Measurements from ENCODE around the gene DHX30. TPM values are rescaled to one million over a fixed set of nuclear protein-coding genes. Genes with fewer than 3 reads are reported as not detected.

DHX30 gene
- total and polyA plus RNA-seq, 9 of the 15 experiments (the other 6 are each of a cell fraction or from before 2014, with no cell fraction given): 12.3 to 158 (median 79.0) TPM

- TF ChIP-seq MNT (conservative IDR thresholded peaks at IDR 0.05): peak; percentile 94 to 98
- peak; percentile 58 for TF ChIP-seq HMGN3 (IDR thresholded peaks at IDR 0.05; ENCODE audit: borderline replicate concordance, extremely low read depth, insufficient read length, low read depth, low read length)
- no peak for TF ChIP-seq DIDO1 (tag; IDR thresholded peaks at IDR 0.05; ENCODE audit: low read depth)
- TF ChIP-seq RBFOX2 (IDR thresholded peaks at IDR 0.05; ENCODE audit: low read depth, low read length): no peak
- TF ChIP-seq GABPB1 (CRISPR knock-in tag; IDR thresholded peaks at IDR 0.05): no peak
- TF ChIP-seq ZNF133 (CRISPR knock-in tag; IDR thresholded peaks at IDR 0.05): no peak
- TF ChIP-seq KAT7 (CRISPR knock-in tag; IDR thresholded peaks at IDR 0.05; ENCODE audit: borderline replicate concordance): peak; percentile 4; the same call in 1 of the 2 replicates
- no peak for TF ChIP-seq NEUROD1 (IDR thresholded peaks at IDR 0.05; ENCODE audit: borderline replicate concordance, low read depth, low read length, partially characterized antibody)
- TF ChIP-seq SAFB (IDR thresholded peaks at IDR 0.05; ENCODE audit: borderline replicate concordance, low read depth, low read length): peak; percentile 69
- 0 out of 2 replicates have a peak, but pooled peaks have one; percentile 5 for TF ChIP-seq SMC3 (conservative IDR thresholded peaks at IDR 0.05; ENCODE audit: insufficient read depth, low read depth, low read length)
- no peak for TF ChIP-seq ZNF586 (CRISPR knock-in tag; conservative IDR thresholded peaks at IDR 0.05)
- TF ChIP-seq SIRT6 (IDR thresholded peaks at IDR 0.05; ENCODE audit: low read depth, low read length): no peak
- no peak for TF ChIP-seq HINFP (tag; conservative IDR thresholded peaks at IDR 0.05; ENCODE audit: low read depth)
These were observed 21.9 kb upstream of the DHX30 start (continued) for GRCh38 chr3:47780741-47781684.
